Measurements from ENCODE around the gene TRIO.
A peak's percentile ranks its signal among the peaks of the same experiment; 100 is the strongest.

The TRIO gene

GRCh38 chr5:14268738-14269137, 125.6 kb downstream of the TRIO start:
- TF ChIP-seq Cebpa-rat (IDR thresholded peaks at IDR 0.05), result no peak
- Histone ChIP-seq H3K4me3 (no peak overlapping the region), H3K4me1 (peaks cover 65 to 88% (median 82%) of the 10 kb centered on the region in 10 experiments), H4K20me1 (peaks cover 40 to 95% (median 70%) of the 10 kb centered on the region in 11 experiments), H3K4me2 (peak overlapping the region; percentile 60 to 91 (median 78)), H3K27me3 (no peaks in the 10 kb centered on the region), H3K9ac (0 out of 22 replicates have a peak overlapping the region, but pooled peaks of 1 of the 11 experiments have one; percentile 7), H3K9me3 (replicated peaks in 1 of 11) (no peaks in the 10 kb centered on the region), H3K27ac (peak overlapping the region in 7 of 11 experiments; percentile 12 to 46 (median 22); a peak in 8 of 22 replicates), H3K36me3 (peaks cover 5 to 29% (median 12%) of the 10 kb centered on the region in 11 experiments; a peak in 15 of 22 replicates)

GRCh38 chr5:14269395-14269794, 126.3 kb downstream of the TRIO start:
- Histone ChIP-seq H3K4me2 (peak overlapping the region; percentile 60 to 91 (median 78)), H3K4me1 (peaks cover 60 to 82% (median 77%) of the 10 kb centered on the region in 10 experiments), H3K36me3 (peaks cover 6 to 32% (median 14%) of the 10 kb centered on the region in 11 experiments; a peak in 15 of 22 replicates), H3K27ac (peak overlapping the region in 9 of 11 experiments; percentile 4 to 46 (median 29); a peak in 11 of 22 replicates), H4K20me1 (peaks cover 40 to 96% (median 71%) of the 10 kb centered on the region in 11 experiments), H3K9ac (peak overlapping the region in 4 of 11 experiments; percentile 7 to 46 (median 14); a peak in 3 of 22 replicates), H3K4me3 (no peak overlapping the region), H3K9me3 (replicated peaks in 1 of 11) (no peaks in the 10 kb centered on the region), H3K27me3 (no peaks in the 10 kb centered on the region)
- no peak for TF ChIP-seq Cebpa-rat (IDR thresholded peaks at IDR 0.05)

DNA sequence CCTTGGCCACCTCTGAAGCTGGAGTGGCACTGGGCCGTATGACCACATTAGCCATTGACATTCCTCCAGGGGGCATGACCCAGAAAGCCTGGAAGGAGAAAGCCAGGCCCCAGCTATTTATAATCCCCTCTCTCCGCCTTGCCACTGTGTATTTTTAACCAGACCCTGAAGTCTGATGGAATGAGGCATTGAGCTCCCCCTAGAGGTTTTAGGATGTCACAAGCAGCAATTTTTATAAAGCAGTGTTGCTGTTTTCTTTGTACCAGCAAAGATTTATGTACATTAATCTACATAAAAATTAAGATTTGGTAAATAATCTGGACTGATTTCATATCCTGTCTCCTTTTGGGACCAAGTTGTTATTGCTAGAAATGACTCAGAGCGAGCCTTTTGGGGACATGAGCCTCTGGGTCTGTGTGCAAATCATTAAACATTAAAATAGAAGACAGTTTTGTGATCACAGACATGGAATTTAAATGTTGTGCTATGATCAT, 127.1 kb downstream of the TRIO start:
- H3K4me1 ChIP-seq, result peaks cover 53 to 75% (median 71%) of the 10 kb centered on the region in 10 experiments
- H3K36me3 ChIP-seq, result peaks cover 10 to 37% (median 15%) of the 10 kb centered on the region in 11 experiments; a peak in 15 of 22 replicates
- H3K27ac ChIP-seq, result peak overlapping the region in 8 of 11 experiments; percentile 22 to 62 (median 32); a peak in 11 of 22 replicates
- peak overlapping the region in 4 of 11 experiments; percentile 8 to 37 (median 22); a peak in 7 of 22 replicates for H3K9ac ChIP-seq
- H4K20me1 ChIP-seq, result peaks cover 40 to 98% (median 70%) of the 10 kb centered on the region in 11 experiments
- no peaks in the 10 kb centered on the region for H3K27me3 ChIP-seq
- H3K4me3 ChIP-seq, result no peak overlapping the region
- no peak for TF ChIP-seq Cebpa-rat (IDR thresholded peaks at IDR 0.05)
- no peaks in the 10 kb centered on the region for H3K9me3 ChIP-seq (replicated peaks in 1 of 11)
- peak overlapping the region; percentile 60 to 91 (median 78); a peak in 21 of 22 replicates for H3K4me2 ChIP-seq

- Histone ChIP-seq H3K4me3 (no peak overlapping the region), H3K36me3 (peaks cover 14 to 46% (median 21%) of the 10 kb centered on the region in 11 experiments; a peak in 16 of 22 replicates), H3K4me1 (peaks cover 58 to 69% (median 65%) of the 10 kb centered on the region in 10 experiments), H3K27me3 (no peaks in the 10 kb centered on the region), H3K9ac (no peak overlapping the region), H3K27ac (no peak overlapping the region), H3K4me2 (peak overlapping the region in 2 of 11 experiments; percentile 72 to 81; a peak in 3 of 22 replicates), H3K9me3 (replicated peaks in 1 of 11) (no peaks in the 10 kb centered on the region), H4K20me1 (peaks cover 43 to 96% (median 64%) of the 10 kb centered on the region in 11 experiments)
- TF ChIP-seq Cebpa-rat (IDR thresholded peaks at IDR 0.05), result no peak
These were observed 129.5 kb downstream of the TRIO start for GRCh38 chr5:14272548-14273205.

GRCh38 chr5:14273207-14273767, 130.1 kb downstream of the TRIO start:
- no peak overlapping the region for H3K27ac ChIP-seq

DNA sequence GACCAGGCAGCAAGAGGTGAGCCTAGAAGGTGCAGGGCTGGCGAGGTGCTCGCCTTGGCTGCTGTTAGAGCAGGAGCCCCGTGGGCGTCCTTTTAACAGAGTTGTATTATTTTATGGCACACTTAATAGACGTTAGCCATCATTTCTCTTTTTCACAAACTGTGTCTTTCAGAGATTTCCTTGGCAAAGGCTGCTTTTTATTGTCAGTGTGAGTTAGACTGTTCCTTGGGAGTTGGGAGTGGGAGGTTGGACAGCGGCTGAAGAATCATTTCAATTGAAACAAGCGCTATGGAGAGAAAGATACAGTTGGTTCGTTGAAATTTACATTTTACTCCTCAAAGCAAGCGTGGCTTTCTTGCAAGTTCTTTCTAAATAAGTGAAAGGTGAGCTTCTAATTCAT, 133.2 kb downstream of the TRIO start:
- Histone ChIP-seq H3K4me2 (peak overlapping the region; percentile 34 to 78 (median 52); a peak in 21 of 22 replicates), H3K27me3 (no peaks in the 10 kb centered on the region), H3K9me3 (replicated peaks in 1 of 11) (no peaks in the 10 kb centered on the region), H3K4me3 (no peak overlapping the region), H4K20me1 (peaks cover 8 to 88% (median 44%) of the 10 kb centered on the region in 11 experiments; a peak in 21 of 22 replicates), H3K27ac (0 out of 22 replicates have a peak overlapping the region, but pooled peaks of 2 of the 11 experiments have one; percentile 7 to 9), H3K9ac (no peak overlapping the region), H3K36me3 (peaks cover 25 to 71% (median 41%) of the 10 kb centered on the region in 11 experiments), H3K4me1 (peaks cover 26 to 39% (median 34%) of the 10 kb centered on the region in 10 experiments)
- no peak for TF ChIP-seq Cebpa-rat (IDR thresholded peaks at IDR 0.05)

More at GRCh38 chr5:14273207-14273767, 130.1 kb downstream of the TRIO start:
- H3K4me3 ChIP-seq, result no peak overlapping the region
- peaks cover 38 to 96% (median 64%) of the 10 kb centered on the region in 11 experiments for H4K20me1 ChIP-seq
- H3K4me2 ChIP-seq, result no peak overlapping the region
- no peaks in the 10 kb centered on the region for H3K9me3 ChIP-seq (replicated peaks in 1 of 11)
- no peak overlapping the region for H3K9ac ChIP-seq
- H3K27me3 ChIP-seq, result no peaks in the 10 kb centered on the region
- TF ChIP-seq Cebpa-rat (IDR thresholded peaks at IDR 0.05), result no peak
- peaks cover 54 to 69% (median 65%) of the 10 kb centered on the region in 10 experiments for H3K4me1 ChIP-seq
- peaks cover 14 to 49% (median 21%) of the 10 kb centered on the region in 11 experiments; a peak in 16 of 22 replicates for H3K36me3 ChIP-seq

DNA sequence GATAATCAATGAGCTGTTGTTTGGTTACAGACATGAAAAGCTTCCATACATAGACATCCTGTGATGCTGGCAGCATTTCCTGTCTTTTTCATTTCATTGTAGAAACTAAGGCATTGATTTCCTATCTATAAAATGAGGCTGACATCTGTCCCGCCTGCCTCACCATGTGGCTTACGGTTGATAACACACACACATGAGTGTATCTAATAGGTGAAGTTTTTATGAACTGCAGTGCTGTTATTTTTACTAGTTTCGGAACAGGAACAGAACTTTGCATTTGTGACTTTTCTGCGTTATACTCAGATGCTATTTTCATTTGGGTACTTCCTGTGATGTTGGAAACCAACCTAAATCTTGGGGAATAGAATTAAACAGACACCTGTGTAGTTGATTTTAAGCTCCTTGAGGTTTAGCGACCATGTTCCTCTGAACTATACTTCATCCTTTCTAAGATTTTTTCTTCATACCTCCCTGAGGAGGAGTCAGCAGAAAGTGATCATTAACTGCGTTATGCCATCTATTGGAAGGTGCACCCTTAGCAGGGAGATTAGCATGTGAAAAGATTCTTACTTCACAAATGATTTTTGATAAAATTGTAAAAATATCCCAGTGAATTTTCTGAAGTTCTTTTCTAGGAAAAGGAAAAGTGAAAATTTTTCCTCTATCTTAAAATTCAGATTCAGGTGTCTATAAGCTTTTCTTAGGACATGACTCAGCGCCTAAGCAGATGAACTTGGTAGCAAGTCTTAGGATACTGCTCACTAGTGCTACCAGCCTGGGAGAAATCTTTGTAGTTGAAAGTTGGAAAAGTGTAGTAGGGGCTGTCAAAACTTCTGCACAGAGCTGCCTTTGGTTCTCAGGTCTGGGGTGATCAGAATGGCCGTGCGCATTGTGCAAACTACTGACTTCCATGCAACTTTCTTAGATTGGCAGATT, 134.5 kb downstream of the TRIO start:
- Histone ChIP-seq H3K4me2 (peak overlapping the region; percentile 34 to 78 (median 52); a peak in 21 of 22 replicates), H3K4me3 (no peak overlapping the region), H3K27me3 (no peaks in the 10 kb centered on the region), H3K36me3 (peaks cover 25 to 73% (median 42%) of the 10 kb centered on the region in 11 experiments), H3K4me1 (peaks cover 19 to 30% (median 23%) of the 10 kb centered on the region in 10 experiments), H3K27ac (peak overlapping the region in 2 of 11 experiments; percentile 16 to 27; a peak in 3 of 22 replicates), H4K20me1 (peaks cover 6 to 86% (median 48%) of the 10 kb centered on the region in 11 experiments; a peak in 19 of 22 replicates), H3K9ac (no peak overlapping the region; a peak in 2 of 22 replicates), H3K9me3 (replicated peaks in 1 of 11) (no peaks in the 10 kb centered on the region)
- TF ChIP-seq Cebpa-rat (IDR thresholded peaks at IDR 0.05), result no peak

DNA sequence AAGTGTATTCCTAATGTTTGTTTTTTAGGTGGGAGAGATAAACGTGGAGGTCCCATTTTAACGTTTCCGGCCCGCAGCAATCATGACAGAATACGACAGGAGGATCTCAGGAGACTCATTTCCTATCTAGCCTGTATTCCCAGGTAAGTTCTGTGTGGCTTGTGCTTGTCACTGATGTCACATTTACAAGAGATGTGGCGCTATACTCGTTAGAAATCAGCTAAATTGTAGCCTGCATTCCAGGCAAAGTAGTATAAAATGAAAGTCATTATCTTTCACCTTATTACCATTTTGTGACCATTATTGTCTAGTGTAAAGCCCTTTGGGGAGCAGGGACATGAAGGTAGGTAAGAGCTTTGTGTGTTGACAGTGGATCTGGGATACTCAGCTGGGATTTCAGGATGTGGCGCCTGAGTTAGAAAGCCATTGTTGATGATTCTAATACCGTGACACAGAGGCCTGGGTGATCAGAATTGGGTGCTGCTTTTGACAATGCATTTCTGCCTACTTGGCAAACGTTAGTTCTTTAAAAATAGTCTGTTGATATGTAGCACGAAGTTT, 137.2 kb downstream of the TRIO start:
- Histone ChIP-seq H3K27me3 (no peaks in the 10 kb centered on the region), H4K20me1 (peaks cover 20 to 89% (median 64%) of the 10 kb centered on the region in 11 experiments; a peak in 21 of 22 replicates), H3K9ac (no peak overlapping the region), H3K4me2 (no peak overlapping the region), H3K27ac (no peak overlapping the region), H3K4me3 (no peak overlapping the region), H3K9me3 (replicated peaks in 1 of 11) (no peaks in the 10 kb centered on the region), H3K36me3 (peaks cover 29 to 68% (median 52%) of the 10 kb centered on the region in 11 experiments), H3K4me1 (peaks cover 19 to 38% (median 36%) of the 10 kb centered on the region in 10 experiments)
- no peak for TF ChIP-seq Cebpa-rat (IDR thresholded peaks at IDR 0.05)

All from BLaER1 treated with 17β-estradiol and CSF1 and Interleukin-3, amounts not matched to agents 10 nM and 100 nM (cell line).